Hepatocyte (in vitro differentiated cells): ENCODE data around the gene SUCLG2.

Experiments used
- CTCF ChIP-seq: fragments of 200-600 bp; sonication (generic); IDR thresholded peaks from 2 replicates; pipeline ENCODE4 v1.5.1; 2016; ENCODE audit warnings: antibody characterized with exemption, mild to moderate bottlenecking; ENCODE audit not compliant: poor library complexity
- EZH2 ChIP-seq: fragments of 200-600 bp; sonication (generic); IDR thresholded peaks from 2 replicates; pipeline ENCODE4 v1.6.1; 2016; ENCODE audit warnings: antibody characterized with exemption, mild to moderate bottlenecking, borderline replicate concordance

DNA sequence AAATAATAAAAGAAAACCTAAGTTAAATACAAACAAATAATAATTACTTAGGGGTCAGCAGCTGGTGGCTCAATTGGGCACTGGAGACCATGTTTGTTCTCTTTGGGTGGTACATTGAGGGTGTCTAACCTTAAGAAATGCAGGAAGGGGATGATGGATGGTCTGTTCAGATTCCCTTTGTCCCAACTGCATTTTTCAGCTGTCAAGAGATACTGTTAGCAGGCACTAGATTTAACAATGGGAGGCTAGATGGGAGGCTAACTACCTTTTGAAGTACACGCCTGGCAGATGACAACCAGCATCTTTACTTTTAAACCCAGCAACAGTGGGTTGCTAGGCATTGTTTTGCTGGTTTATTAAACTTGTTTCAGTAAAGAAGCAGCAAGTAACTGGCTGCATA is 222.5 kb downstream of the SUCLG2 start:
- TF ChIP-seq EZH2 (no peak), CTCF (no peak)
